Measurements from ENCODE around the gene TMEM258.

TMEM258 gene

DNA sequence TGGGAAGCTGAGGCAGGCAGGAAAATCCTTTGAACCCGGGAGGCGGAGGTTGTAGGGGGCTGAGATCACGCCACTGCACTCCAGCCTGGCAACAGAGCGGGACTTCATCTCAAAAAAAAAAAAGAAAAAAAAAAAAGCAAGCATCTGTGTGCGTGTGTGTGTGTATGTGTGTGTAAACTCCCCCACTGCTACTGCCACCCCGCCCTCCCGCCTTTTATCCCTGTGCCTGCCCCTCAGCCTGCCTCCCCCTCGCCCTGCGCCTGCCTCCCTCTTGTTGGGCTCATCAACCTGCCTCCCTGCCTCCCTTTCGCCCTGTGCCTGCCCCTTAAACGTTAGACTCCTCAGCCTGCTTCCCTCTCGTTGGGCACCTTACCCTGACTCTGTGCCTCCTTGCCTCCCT is 18.0 kb downstream of the TMEM258 start:
- DNase-seq, result no peak

DNA sequence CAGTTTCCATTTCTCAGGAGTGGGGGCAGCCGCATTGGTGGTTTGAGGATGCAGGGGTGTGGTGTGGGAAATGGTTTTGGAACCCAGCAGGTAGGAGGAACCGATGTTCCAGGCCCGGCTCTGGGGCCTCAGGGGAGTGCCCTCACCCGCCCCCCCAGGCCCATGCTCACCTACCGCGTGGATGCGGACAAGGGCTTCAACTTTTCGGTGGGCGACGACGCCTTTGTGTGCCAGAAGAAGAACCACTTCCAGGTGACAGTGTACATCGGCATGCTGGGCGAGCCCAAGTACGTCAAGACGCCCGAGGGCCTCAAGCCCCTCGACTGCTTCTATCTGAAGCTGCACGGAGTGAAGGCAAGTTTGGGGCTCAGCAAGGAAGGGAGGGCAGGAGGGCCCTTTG is 18.6 kb downstream of the TMEM258 start:
- DNase-seq, result no peak

DNA sequence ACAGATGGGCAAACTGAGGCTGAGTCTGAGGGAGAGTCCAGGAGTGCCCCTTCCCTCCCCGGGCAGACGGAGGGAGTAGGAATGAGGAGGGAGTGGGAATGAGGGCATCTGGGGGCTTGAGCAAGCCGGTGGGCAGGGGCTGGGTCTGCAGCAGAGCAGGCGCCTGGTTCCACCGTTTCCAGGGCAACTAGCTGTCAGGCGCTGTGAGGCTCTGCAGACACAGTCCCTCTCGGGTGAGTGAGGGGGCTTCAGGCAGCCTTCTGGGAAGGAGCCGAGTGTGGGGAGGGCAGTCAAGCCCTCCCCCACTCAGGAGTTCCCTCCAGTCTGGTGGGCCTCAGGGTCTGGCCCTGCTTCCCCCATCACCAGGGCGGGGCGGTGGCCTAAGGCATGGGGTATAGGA is 19.0 kb downstream of the TMEM258 start:
- DNase-seq, result no peak

DNA sequence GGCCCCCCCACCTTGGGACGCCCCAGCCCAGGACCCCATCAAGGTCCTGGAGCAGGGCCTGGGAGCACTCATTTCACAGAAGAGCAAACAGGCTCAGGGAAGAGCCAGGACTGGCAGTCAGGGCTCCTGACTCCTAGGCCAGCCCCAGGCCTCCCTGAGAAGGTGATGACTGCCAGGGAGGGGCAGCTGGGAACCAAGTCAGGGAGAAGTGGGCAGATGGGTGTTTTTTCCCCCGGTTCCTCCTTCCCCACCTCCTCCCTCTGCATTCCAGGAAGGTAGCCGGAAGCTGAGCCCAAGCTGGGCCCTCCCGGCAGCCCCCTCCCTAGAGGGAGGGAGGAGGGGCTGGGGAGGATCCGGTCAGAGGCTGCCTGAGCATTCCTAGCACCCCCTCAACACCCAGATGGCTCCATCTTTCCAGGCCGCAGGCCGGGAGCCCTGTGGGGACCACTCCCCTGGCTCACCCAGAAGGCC is 20.4 kb downstream of the TMEM258 start:
- DNase-seq, result no peak

DNA sequence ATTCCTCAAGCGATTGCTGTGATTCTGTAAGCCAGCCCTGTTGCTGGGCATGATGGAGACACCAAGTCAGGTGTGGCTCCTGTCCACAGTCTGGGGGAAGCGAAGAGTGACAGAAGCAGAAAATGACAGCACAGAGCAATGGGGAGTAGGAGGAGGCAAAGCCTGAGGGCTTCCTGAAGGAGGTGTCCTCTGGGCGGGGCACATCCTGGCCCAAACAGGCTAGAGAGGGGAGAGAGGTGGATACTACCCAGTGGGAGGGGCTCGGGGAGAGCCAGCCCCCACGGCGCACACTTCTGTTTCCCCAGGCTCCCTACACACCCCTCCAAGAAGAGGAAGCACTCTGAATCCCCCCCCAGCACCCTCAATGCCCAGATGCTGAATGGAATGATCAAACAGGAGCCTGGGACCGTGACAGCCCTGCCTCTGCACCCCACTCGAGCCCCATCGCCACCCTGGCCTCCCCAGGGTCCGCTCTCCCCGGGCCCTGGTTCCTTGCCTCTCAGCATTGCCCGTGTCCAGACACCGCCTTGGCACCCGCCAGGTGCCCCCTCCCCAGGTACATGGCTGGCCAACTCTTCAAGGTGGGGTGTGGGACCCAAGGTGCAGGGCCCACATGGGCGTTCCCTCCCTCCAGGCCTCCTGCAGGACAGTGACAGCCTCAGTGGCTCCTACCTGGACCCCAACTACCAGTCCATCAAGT is 21.1 kb downstream of the TMEM258 start:
- no peak for DNase-seq

DNA sequence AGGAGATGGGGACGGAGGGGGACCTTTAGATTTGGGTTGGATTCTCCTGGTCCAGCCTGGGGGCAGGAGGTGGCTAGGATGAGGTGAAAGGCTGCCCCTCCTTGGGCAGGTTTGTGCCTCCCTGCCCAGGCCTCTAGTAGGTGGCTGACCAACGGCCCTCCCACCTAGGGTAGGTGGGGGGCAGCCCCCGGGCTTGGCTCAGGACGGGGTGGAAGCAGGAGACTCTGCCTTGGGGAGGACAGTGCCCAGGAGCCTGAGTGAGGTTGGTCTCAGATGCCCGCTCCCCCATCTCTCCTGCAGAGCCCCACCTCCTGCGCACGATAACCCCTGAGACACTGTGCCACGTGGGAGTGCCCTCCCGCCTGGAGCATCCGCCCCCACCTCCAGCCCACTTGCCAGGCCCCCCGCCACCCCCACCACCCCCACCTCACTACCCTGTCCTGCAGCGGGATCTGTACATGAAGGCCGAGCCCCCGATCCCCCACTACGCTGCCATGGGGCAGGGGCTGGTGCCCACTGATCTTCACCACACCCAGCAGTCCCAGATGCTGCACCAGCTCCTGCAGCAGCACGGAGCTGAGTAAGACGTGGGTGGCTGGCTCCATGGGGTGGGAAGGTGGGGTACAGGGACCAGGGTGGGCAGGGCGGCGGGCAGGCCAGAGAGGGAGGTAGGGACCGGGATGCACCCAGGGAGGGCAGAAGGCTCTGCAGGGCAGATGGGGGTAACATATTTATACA is 22.3 kb downstream of the TMEM258 start:
- DNase-seq, result no peak

DNA sequence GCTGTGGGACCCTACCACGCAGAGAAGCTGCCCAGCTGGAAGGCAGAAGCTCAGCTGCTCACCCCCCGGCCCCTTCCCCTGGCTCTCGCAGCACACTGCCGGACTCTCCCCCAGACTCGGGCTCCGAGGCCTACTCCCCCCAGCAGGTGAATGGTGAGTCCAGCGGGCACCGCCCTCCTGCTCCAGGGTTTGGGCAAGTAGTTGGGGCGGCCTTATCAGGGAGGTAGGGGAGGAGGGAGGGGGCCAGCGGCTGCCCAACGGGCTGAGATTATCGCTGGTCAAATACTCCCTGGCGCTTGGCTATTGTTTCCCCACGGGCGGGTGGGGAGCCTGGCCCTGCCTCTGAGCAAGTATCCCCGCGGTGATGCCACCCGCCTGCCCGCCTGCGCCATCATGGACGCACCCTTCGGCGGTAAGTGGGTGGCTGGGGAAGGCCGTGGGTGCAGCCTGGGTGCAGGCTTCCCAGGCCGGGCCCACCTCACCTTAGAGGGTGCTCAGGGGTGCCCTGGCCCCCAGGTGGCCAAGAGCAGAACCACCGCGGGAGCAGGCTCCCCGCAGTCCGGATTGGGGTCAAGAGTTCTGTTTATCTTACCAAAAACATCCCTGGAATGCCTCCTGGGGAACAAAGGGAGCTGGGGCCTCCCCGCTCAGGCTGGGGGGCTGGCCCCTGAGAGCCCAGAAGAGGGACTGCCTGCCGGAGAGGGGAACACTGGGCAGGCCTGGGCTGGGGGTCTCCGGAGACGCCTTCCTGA is 23.1 kb downstream of the TMEM258 start:
- DNase-seq, result no peak

DNA sequence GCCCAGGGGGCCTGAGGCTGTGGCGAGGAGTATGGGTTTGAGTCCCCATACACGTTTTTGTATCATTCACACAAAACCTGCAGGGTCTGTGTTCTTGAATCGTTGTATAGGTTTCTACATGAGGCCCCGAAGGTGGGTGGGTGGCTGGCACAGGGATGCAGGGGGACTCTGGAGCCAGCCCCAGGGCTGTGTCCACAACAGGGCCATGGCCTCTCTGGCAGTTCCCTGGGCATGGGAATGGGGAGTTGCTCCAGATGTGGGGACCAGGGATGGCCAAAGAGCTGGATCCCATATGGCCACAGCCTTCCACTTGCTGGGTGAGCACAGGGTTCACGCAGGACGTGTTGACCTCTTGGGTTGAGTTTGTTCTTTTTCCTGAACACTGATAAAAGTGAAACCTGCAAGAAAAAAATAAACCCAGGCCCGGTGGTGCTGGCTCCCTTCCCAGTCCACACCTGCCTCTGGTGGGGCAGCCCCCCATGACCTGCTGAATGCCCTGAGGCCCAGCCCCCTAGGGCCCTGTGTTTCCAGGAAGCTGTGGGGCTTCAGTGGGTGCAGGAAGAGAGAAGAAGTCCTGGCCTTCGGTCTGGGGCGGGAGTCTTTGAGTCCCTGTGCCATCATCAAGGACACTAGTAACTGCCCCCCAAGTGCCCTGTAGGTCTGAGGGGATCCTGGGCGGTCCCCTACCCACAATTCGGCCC is 23.9 kb downstream of the TMEM258 start:
- DNase-seq, result no peak

DNA sequence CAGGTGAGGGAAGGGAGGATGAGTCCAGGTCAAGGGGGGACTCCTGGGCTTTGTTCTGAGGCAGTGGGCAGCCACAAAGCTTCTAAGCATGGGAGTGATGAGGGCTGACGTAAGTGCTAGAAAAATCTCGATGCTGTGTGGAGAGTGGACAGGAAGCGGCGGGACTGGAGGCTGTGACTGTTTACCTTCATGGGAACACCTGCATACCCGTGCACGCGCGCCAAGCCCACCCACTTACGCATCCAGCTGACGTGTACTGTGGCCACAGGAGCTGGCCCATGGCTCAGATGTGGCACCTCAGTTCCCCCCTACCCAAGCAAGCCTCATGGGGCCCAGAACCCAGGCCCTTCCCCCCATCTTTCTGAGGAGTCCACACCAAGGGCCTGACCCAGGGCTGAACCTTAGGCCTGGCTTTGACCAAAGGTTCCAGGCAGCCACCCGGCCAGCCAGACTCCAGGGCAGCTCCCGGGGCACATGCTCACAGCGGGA is 26.0 kb downstream of the TMEM258 start:
- no peak for DNase-seq

DNA sequence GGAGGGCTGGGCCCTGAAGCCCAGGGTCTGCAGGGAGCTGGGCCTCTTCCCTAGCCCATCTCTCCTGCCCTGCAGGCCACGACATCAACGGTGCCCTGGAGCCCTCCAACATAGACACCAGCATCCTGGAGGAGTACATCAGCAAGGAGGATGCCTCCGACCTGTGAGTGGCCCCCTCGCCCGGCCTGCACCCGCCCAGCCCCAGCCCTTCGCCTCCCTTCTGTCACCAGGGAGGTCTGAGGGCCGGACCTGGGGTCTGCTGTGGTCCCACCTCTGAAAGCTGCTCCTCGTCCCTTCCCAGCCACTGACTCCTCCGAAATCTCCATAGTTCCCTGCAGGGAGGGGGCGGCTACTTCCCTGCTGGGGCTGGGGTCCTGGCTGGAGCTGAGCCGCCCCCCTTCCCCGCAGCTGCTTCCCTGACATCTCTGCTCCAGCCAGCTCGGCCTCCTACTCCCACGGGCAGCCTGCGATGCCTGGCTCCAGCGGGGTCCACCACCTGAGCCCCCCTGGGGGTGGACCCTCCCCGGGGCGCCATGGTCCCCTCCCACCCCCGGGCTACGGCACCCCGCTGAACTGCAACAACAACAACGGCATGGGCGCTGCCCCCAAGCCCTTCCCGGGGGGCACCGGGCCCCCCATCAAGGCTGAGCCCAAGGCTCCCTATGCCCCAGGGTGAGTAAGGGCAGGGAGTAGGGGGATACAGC is 26.7 kb downstream of the TMEM258 start:
- DNase-seq, result no peak

DNA sequence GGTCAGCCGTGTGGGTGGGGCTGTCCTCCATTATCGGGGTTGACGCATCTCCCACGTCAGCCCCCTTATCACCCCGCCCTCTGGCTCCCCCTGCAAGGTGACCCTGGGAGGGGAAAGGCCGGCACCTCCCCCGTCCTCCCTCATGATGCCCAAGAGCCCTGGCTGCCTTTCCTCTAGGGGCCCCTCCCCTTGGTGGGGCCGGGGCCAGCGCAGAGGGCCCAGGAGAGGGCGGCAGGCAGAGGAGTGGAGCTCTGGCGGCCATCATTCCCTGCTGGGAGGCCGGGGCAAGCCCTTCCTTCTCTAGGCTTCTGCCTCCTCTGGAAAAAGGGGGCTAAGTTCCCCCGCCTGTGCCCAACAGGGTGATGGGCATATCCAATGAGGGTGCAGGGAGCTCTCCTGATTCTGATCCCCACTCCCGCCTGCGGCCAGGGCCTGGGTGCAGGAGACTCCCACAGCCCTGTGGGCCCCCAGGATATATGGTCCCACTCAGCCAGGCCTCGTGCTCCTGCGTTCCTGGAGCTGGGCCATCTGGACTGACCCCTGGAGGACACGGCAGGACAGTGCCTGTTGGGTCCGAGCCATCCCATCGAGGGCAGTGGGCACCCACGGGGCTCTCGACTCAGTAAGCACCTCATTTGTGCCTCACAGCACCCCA is 27.7 kb downstream of the TMEM258 start:
- DNase-seq, result no peak

DNA sequence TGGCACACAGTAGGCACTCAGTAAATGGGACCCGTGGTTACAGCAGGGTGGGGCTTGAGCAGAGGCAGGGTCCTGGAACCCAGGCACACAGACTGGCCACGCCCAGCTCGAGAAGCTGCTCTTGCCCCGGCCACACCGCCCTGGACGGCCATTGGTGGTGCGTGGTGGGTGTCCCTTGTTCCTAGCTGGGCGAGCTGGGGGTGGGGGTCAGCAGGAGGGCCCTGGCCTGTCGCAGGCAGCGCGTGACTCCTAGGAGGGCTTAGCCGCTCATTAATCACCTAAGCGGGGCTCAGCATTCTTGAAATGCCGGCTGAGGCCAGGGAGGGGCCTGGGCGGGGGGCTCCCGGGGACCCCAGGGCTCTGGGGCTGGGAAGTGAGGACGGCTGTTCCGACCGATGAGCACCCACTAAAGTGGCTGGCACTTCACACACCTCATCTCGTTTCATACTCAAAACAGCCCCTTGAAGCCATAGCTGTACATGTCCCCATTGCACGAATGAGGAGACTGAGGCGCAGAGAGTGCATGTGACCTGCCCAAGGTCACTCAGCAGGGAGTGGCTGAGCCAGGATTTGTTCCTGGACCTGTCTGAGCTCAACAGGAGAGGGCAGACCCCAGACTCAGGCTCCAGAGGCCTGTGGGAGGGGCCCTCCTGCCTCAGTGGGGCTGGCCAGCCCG is 28.3 kb downstream of the TMEM258 start:
- no peak for DNase-seq

DNA sequence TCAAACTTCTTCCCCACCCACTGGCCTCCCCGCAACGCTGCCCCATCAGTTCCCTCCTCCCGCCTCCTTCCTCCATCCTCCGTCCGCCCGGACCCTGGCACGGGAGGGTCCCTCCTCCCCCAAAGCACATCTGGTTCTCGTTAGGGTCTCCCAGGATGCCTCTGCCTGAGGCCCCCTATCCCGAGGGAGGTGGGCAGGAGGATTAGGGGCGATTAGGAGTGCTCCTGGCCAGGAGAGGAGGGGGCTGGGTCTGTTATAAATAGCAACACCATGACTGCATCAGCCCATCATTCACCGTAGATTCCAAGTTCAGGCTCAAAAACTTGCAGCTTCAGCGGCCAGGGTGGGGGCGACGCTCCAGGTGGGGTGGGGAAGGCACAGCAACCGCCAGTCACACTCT is 29.6 kb downstream of the TMEM258 start:
- DNase-seq, result no peak

DNA sequence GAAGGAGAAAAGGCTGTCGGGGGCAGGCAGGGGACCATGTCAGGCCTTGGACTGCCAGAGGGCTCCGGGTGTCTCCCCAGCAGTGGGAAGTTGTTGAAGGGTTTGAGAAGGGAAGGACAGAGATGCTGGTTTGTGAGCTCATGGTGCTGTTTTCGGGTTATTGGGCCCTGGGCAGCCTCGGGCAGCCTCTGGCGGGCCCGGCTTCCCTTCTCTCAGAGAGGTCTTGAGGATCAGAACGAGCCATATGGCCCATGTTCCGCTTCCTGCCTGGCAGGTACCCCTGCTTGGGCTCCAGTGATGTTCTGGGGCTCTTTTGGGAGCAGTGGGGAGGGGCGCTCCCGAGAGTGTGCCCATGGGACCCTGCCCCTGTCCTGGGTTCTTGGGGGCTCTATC is 30.2 kb downstream of the TMEM258 start:
- no peak for DNase-seq

DNA sequence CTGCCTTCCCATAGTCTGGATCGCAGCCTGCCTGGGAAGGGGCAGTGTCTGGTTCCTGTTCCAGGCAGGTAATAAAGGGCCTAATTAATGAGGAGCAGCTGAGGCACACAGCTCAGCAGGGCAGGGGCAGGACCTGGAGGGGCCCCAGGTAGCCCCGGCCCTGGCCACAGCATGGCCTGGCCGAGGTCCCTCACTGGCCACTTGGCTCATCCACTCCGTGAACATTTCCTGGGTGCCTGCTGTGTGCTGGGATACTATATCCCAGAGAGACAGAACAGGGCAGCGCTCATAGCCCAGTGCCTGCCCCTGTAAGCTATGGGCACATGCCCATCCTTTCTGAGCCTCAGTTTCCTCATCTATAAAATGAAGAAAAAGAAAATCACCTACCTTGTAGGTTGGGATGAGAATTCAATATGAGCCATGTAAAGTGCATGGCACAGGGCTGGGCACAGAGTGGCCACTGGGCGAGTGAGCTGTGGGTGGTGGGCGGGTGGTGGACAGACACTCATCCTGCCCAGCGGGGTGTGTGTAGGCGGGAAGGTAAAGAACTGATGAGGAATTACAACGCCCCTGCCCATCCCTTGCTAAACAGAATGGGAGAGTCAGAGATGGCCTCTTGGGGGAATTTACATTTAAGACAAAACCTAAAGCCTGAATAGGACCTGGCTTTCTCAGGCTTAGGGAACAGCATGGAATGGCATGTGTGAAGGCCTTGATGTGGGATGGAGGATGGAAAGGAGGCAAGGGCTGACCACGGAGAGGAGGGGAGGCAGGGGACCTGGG is 30.8 kb downstream of the TMEM258 start:
- DNase-seq, result no peak

DNA sequence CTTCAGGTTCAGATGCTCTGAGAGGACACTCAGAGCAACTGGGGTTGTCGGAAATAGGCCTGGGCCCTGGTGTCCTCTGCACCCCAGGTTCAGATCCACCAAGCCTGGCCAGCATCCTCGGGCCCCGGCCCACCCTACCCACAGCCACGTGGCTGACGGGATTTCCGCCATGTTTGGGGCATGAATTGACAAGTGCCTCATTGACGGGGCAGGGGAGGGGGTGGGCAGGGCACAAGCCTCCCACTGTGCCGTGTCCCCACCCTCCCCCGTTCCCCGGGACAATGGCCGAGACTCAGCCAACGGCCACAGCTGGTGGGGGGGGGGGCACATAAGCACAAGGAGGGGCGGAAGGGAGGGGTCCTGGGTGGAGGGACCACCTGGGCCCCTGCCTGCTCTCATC is 31.5 kb downstream of the TMEM258 start:
- DNase-seq, result no peak

DNA sequence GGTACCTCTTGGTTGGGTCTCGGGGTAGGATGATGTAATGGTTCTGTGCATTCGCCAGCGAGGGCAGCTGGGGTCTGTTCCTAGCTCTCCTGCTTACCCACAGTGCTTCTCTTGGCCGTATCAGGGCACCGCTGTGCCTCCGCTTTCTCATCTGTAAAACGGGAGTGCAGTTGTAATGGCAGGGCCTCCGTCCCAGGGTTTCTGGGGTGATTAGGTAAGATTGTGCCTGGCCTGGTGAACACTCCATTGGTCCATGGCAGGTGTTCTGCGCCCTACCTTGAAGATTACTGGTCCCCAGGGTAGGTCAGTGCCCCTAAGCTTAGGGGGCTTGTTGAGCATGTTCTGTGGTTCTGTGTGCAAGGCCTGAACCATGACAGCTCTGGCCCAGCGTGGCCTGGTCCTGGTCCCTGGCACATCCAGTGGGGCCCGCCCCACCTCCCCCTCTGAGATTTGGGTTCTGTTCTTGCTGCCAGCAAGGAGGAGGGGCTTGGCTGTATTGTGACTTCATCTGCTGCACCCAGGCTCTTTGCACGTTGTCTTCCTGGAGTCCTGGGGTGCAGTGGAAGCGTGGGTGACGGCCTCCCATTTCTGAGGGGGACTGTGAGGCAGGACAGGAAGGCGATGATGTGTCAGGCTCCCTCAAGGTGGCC is 35.1 kb downstream of the TMEM258 start:
- DNase-seq, result no peak

DNA sequence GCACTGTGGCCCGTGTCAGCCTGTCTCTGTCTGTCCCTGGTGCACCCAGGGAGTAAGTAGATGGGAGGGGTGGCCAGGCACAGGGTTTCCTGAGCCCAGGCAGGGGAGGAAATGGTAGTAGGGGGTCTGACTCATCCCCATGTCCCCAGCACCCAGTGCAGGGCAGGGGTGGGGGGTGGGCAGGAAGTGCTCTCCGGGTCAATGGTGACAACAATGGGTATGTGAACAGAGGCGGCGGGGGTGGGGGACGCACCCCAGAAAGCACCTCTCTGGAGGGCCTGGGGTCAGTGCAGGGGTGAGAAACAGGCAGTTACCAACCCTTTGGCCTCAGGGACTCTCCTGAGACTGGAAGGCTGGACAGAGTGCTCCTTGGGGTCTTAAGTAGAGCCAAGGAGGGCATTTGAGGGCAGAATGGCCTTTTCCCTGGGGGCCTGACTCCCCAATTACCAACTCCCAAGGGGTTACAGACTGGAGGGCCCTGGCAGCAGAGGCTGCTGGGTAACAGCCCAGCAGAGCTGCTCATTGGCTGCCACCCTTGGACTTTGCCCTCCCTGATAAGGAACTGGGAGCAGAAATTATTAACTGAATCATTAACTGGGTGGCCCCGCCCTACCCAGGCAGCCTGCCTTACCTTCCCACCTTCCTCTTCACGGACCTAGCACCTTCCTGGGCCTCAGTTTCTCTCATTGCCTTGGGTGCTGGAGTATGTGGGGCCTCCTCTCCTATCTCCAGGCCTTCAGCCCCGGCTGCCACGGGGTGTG is 35.8 kb downstream of the TMEM258 start:
- no peak for DNase-seq

DNA sequence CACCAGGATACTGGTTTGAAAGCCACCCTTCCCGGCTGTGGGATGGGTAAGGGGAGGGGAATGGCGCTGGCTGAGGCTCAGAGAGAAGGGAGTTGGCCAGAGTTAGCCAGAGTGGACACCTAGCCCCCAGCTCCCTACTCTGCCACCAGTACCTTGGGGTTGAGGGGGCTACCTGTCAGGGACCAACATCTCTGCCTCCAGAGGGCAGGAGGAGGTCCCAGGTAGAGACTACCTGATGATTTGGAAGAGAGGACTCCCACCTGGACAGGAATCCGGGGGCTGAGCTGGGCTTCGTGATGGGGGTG is 36.3 kb downstream of the TMEM258 start:
- DNase-seq, result no peak

All from NCI-H524 treated with DMSO at 0.1 percent for 48 hours (cell line).